Mammary epithelial cell (primary cell): Measurements from ENCODE around the gene PACSIN2.

Experiments used
- EZH2 ChIP-seq: IDR thresholded peaks from 2 replicates; pipeline ENCODE4 v1.6.1; 2012; ENCODE audit warnings: low read length, inconsistent platforms, borderline replicate concordance
- TF ChIP-seq, protein P1 (sequence below), 2 donors: IDR thresholded peaks in 1 of 2; conservative IDR thresholded peaks in 1 of 2; 2 replicates each; pipeline ENCODE4 v1.5.1; 2011 to 2012; ENCODE audit warnings: inconsistent platforms in 2 of 2, low read length in 2 of 2, mild to moderate bottlenecking in 2 of 2, control low read depth in 1 of 2, low read depth in 1 of 2; ENCODE audit not compliant: insufficient read depth in 1 of 2; ENCODE audit errors: extremely low read depth in 1 of 2

DNA sequence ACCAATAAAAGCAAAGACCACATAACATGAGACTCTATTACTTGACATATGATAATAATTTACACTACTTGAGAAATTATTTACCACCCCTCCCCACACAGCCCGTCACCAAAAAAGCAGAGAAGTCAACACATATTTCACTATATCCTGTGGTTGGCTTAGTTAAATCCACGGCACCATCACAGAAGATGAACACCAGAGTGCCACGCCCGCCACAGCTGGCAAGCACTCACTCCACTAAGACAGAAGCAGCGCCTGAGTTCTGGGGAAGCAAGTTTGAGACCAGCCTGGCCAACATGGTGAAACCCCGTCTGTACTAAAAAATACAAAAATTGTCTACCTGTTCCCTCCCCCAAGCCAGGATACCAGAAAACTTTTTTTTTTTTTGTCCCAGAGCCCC lies 53.1 kb downstream of the PACSIN2 start:
- TF ChIP-seq, protein P1, sequence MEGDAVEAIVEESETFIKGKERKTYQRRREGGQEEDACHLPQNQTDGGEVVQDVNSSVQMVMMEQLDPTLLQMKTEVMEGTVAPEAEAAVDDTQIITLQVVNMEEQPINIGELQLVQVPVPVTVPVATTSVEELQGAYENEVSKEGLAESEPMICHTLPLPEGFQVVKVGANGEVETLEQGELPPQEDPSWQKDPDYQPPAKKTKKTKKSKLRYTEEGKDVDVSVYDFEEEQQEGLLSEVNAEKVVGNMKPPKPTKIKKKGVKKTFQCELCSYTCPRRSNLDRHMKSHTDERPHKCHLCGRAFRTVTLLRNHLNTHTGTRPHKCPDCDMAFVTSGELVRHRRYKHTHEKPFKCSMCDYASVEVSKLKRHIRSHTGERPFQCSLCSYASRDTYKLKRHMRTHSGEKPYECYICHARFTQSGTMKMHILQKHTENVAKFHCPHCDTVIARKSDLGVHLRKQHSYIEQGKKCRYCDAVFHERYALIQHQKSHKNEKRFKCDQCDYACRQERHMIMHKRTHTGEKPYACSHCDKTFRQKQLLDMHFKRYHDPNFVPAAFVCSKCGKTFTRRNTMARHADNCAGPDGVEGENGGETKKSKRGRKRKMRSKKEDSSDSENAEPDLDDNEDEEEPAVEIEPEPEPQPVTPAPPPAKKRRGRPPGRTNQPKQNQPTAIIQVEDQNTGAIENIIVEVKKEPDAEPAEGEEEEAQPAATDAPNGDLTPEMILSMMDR (conservative IDR thresholded peaks at IDR 0.05 in 1 of 2, IDR thresholded peaks at IDR 0.05 in 1 of 2; ENCODE audit: extremely low read depth in 1 of 2, insufficient read depth in 1 of 2, low read depth in 1 of 2, low read length in 2 of 2): no peak
- no peak for TF ChIP-seq EZH2
